Measurements from ENCODE around the gene PURB.

PURB gene

DNA sequence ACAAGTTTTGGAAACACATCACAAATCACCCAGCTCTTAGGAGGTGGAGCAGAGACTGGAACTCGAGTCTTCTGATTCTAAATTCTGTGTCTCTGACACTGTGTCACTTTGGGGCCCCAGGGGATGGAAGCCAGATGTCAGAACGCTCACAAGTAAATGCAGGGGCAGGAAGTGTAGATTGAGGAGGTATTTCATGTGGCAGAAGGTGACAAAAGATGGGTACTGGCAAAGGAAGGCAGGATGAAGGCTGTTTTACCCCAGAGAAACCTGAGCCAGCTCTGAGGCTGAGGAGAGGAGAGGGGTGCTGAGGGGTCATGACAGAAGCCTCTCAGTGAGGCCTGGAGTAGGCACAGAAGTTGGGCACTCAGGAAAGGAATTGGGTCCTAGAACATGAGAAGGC is 6.0 kb upstream of the PURB start:
- TF ChIP-seq, protein P1, sequence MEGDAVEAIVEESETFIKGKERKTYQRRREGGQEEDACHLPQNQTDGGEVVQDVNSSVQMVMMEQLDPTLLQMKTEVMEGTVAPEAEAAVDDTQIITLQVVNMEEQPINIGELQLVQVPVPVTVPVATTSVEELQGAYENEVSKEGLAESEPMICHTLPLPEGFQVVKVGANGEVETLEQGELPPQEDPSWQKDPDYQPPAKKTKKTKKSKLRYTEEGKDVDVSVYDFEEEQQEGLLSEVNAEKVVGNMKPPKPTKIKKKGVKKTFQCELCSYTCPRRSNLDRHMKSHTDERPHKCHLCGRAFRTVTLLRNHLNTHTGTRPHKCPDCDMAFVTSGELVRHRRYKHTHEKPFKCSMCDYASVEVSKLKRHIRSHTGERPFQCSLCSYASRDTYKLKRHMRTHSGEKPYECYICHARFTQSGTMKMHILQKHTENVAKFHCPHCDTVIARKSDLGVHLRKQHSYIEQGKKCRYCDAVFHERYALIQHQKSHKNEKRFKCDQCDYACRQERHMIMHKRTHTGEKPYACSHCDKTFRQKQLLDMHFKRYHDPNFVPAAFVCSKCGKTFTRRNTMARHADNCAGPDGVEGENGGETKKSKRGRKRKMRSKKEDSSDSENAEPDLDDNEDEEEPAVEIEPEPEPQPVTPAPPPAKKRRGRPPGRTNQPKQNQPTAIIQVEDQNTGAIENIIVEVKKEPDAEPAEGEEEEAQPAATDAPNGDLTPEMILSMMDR (IDR thresholded peaks at IDR 0.05; ENCODE audit: low read depth, low read length), result no peak
- Histone ChIP-seq H3K27ac (no peak overlapping the region), H3K36me3 (no peaks in the 10 kb centered on the region), H3K9me3 (ENCODE audit: severe bottlenecking) (no peaks in the 10 kb centered on the region), H3K4me3 (ENCODE audit: low read depth, low read length) (no peak overlapping the region), H3K27me3 (ENCODE audit: insufficient read depth, low read depth, severe bottlenecking) (no peaks in the 10 kb centered on the region)
- no peak for DNase-seq

DNA sequence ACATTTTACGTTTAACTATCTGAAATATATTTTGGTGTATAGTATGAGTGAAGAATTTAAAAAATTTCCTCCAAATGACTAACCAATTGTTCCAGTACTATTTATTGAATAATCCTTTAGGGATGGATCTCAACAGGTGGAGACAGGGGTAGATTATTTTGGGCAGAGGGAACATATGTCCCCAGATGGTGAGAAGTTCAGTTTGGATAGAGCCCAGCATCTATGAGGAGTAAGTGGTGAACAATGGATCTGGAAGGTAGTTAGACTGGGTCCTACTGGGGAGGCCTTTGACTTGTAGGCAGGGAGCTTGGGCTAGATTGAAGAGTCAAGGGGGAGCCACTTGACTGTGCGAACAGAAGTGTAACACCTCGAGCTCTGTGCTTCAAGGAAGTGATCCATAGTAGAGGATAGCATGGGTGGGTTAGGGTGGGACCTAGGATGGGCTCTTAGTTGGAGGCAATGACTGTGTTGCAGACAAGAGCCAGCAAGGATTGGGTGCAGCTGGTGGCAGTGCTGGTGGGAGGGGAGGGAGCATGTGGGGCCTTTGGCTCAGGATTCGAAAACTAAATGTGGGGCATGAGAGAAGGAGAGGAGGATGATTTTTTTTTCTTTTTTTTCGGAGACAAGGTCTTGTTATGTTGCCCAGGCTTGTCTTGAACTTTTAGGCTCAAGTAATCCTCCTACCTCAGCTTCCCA is 3.9 kb upstream of the PURB start:
- peaks cover 7% of the 10 kb centered on the region for H3K36me3 ChIP-seq
- no peaks in the 10 kb centered on the region for H3K27me3 ChIP-seq (ENCODE audit: insufficient read depth, low read depth, severe bottlenecking)
- no peak for DNase-seq
- no peak overlapping the region for H3K27ac ChIP-seq
- H3K4me3 ChIP-seq (ENCODE audit: low read depth, low read length), result no peak overlapping the region
- peaks cover 7% of the 10 kb centered on the region for H3K9me3 ChIP-seq (ENCODE audit: severe bottlenecking)
- TF ChIP-seq, protein P1 (IDR thresholded peaks at IDR 0.05; ENCODE audit: low read depth, low read length), result no peak

DNA sequence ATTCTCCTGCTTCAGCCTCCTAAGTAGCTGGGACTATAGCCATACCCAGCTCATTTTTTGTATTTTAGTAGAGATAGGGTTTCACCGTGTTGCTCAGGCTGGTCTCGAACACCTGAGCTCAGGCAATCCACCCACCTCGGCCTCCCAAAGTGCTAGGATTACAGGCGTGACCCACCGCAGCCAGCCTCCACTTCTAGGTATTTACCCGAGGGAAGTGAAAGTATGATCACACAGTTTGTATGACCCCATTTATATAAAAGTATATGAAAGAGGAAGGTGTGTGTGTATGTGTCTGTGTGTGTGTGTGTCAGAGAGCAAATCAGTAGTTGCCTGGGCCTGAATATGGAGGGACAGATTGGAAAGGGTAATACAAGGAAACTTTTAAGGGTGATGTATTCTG is 2.0 kb upstream of the PURB start:
- H3K27ac ChIP-seq, result no peak overlapping the region
- TF ChIP-seq, protein P1 (IDR thresholded peaks at IDR 0.05; ENCODE audit: low read depth, low read length), result no peak
- H3K27me3 ChIP-seq (ENCODE audit: insufficient read depth, low read depth, severe bottlenecking), result no peaks in the 10 kb centered on the region
- peaks cover 17% of the 10 kb centered on the region for H3K9me3 ChIP-seq (ENCODE audit: severe bottlenecking)
- peaks cover 25% of the 10 kb centered on the region for H3K36me3 ChIP-seq
- no peak for DNase-seq
- H3K4me3 ChIP-seq (ENCODE audit: low read depth, low read length), result no peak overlapping the region

DNA sequence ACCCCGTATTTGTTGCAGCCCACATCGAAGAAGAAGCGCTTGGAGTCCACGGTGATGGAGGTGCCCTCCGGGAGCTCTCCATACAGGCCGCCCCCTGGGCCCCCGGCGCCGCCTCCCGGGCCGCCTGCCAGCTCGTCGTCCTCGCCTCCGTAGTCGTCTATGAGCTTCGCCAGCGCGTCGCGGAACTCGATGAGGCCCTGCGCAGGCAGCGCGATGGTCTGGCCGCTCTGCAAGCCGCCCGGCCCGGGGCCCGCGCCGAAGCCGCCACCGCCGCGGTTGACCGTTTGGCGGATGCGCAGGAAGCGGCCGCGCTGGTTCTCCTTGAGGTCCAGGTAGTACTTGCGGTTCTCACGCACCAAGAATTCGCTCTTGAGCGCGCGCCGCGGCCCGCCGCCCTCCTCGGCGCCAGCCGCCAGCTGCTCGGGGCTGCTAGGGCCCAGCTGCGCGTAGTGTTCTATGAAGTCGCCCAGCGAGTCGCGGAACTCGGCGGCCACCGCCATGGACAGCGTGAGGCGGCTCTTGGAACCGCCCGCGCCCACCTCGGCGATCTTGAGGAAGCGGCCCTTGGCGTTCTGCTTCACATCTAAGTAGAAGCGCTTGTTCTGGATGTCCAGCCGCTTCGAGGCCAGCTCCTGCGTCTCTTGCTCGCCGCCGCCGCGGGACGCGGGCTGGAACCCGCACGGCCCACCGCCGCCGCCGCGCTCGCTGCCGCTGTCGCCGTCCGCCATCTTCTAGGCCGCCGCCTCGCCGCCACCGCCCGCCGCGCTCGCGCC is 523 bp downstream of the PURB start:
- H3K4me3 ChIP-seq (ENCODE audit: low read depth, low read length), result peak overlapping the region; percentile 46
- peak overlapping the region; percentile 85 for H3K27ac ChIP-seq
- TF ChIP-seq, protein P1 (IDR thresholded peaks at IDR 0.05; ENCODE audit: low read depth, low read length), result no peak
- peak; percentile 22 for DNase-seq
- H3K9me3 ChIP-seq (ENCODE audit: severe bottlenecking), result peaks cover 17% of the 10 kb centered on the region
- H3K36me3 ChIP-seq, result peaks cover 43% of the 10 kb centered on the region
- H3K27me3 ChIP-seq (ENCODE audit: insufficient read depth, low read depth, severe bottlenecking), result no peaks in the 10 kb centered on the region

DNA sequence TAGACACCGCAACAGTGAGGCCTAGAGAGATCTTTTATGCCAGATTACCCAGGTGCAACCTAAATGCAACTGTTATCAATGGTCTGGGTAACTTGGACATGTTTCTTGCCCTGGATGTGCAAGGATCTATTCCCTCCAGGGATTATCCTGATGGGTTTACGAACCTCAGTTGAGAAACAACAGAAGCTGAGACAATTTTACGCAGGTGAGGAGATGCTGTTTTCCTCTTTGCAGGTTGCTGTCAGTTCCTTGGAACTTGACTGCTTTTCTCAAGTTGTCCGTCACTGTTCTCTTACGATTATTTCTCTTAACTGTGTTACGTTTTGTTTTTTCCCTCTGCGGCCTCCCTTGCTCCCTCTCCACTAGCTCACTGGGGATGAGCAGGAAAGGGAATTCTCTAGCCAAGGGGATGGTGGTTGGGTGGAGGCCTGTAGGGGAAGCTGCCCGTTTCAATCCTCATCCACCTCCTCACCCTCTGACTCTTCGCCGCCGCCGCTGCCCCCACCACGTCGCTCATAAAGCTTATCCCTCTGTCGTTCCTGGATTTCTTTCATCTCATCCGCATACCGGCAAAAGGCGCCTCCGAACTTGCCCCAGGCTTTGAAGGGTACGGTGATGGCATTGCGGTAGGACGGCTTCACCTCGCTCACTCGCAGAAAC is 1.2 kb downstream of the PURB start:
- H3K27me3 ChIP-seq (ENCODE audit: insufficient read depth, low read depth, severe bottlenecking), result no peaks in the 10 kb centered on the region
- peaks cover 47% of the 10 kb centered on the region for H3K36me3 ChIP-seq
- H3K4me3 ChIP-seq (ENCODE audit: low read depth, low read length), result peak overlapping the region; percentile 46
- no peak for DNase-seq
- TF ChIP-seq, protein P1 (IDR thresholded peaks at IDR 0.05; ENCODE audit: low read depth, low read length), result no peak
- peaks cover 17% of the 10 kb centered on the region for H3K9me3 ChIP-seq (ENCODE audit: severe bottlenecking)
- H3K27ac ChIP-seq, result no peak overlapping the region; the same call in 1 of the 2 replicates

All from WERI-Rb-1 (cell line).